Measurements from ENCODE around the gene ENG.

Gene ENG

DNA sequence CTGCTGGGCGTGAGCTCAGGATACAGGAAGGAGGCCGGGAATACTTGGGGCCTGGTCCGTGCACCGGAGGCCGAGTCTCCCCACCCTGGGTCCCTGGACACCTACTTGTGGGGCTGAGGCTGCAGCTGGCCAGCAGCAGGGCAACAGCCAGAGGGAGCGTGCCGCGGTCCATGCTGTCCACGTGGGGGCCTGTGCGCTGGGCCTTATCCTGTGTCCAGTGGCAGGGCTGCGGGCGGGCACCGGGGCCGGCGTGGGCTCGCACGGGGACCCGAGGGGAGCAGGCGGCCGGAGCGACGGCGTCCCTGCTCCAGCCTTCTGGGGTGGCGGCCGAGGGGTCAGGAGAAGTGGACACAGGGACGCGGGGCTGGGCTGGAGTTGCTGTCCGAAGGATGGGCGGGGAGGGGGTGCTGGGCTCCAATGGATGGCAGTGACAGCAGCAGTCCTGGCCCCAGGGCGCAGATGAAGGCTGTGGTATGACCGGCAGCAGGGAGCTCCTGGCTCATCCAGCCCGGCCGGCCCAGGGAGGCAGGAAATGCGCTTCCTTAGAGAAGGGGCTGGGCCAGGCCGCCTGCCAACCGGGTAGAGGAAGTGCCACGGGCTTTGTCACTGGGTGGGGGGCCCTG is at the start of gene ENG:
ENG (minus strand) TSS at position 475 of the 623 bp plus-strand sequence; CDS start at position 172, 303 bp downstream.
- DNase-seq (ENCODE audit: extremely low spot score), result no peak
- TF ChIP-seq, protein P1, sequence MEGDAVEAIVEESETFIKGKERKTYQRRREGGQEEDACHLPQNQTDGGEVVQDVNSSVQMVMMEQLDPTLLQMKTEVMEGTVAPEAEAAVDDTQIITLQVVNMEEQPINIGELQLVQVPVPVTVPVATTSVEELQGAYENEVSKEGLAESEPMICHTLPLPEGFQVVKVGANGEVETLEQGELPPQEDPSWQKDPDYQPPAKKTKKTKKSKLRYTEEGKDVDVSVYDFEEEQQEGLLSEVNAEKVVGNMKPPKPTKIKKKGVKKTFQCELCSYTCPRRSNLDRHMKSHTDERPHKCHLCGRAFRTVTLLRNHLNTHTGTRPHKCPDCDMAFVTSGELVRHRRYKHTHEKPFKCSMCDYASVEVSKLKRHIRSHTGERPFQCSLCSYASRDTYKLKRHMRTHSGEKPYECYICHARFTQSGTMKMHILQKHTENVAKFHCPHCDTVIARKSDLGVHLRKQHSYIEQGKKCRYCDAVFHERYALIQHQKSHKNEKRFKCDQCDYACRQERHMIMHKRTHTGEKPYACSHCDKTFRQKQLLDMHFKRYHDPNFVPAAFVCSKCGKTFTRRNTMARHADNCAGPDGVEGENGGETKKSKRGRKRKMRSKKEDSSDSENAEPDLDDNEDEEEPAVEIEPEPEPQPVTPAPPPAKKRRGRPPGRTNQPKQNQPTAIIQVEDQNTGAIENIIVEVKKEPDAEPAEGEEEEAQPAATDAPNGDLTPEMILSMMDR (IDR thresholded peaks at IDR 0.05; ENCODE audit: control extremely low read depth, extremely low read depth, low read depth, missing control alignments), result peak; percentile 11
- ChIA-PET POLR2A (interaction anchor here (1.2 kb wide), 1 partner anchor 51 kb away, joined by 3 read pairs; no protein-coding TSS in a partner anchor), CTCF (interaction anchor here (1.0 to 3.1 kb wide), 10 partner anchors 7 to 120 kb away, joined by 3 to 18 read pairs (median 4); partner anchors contain the start of genes ST6GALNAC4 and TOR2A)

DNA sequence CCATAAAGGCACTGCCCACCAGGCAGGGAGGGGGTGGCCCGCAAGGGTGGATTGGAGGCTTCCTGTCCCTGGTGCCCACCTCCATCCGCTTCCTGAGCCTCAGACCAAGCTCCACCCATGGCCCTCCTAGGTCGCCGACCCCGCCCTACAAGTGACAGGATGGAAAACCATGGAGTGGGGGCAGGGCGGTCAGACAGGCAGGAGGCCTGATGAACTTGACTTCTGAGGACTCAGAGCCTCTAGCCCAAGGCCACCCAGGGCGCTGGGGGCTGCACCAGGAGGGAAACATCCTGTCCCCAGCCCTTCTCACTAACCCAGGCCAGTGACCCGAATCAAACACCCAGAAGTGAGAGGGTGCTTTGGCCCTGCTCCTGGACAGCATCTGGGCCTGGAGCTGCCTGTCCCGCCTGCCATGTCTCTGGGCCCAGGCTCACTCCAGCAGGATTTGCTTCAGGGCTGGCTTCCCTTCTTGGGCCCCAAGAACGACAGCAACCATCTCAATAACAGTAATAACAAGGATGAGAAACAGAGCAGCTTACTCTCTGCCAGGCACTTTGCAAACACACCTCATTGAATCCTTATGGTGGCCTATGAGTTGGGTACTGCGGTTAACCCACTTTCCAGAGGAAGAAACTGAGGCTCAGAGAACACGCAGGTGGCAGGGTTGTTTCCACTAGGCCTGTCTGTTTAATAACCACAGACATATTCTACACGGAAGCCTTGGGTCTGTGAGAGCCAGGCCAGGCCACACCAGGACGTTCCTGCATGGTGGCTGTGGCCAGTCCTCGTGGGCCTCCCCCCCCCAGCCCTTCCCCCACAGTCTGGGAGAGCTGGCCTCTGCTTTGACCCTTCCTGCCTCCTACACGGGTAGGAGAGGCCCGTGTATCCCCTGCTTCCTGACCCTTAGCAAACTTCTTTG is 49.4 kb upstream of the ENG start:
- ChIA-PET CTCF (interaction anchor here (1.0 to 1.6 kb wide), 3 partner anchors 15 to 169 kb away, joined by 3 to 5 read pairs (median 3); partner anchors contain the start of genes CDK9 and TOR2A), POLR2A (interaction anchor here (0.6 to 0.7 kb wide), 3 partner anchors 12 to 101 kb away, joined by 3 to 5 read pairs (median 4); partner anchors contain the start of genes FPGS and ST6GALNAC4)
- DNase-seq (ENCODE audit: extremely low spot score), result peak; percentile 69
- TF ChIP-seq, protein P1 (IDR thresholded peaks at IDR 0.05; ENCODE audit: control extremely low read depth, extremely low read depth, low read depth, missing control alignments), result no peak

DNA sequence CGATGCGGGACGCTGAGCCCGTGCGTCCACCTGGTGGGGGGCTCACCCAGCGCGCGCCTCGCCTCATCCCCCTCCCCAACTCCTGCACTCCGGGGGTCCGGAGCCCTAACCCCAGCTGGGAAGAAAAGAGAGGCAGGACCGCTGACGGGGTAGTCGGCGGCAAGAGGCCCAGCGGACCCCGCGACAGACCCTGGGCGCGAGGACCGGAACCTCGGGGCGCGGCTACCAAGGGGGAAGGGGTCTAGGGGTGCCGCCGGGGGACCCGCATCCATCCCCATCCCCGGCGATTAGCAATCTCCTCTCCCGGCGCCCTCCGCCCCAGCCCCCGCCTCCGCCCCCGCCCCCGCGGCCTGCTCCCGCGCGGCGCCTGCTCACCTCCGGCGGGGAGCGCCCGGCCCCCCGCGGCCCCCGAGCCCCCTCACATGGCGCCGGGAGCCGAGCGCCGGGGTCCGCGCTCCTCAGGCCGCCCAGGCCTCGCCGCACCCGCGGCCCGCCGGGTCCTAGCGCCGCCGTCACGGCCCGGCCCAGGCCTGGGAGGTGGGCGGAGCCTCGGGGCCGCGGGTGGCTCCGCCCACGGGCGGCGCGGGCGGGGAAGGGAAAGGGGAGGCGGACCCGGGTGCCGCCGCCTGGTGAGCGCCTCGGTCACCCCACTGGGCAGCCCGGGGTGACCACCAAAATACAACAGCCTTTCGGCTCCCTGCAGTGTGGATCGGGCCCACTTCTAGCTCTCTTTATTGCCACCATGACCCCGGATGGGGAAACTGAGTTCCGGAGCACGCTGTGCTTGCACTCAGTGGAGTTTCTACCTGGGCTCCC is 44.9 kb upstream of the ENG start, which contains the start of gene ST6GALNAC6:
ST6GALNAC6 (minus strand) TSS at position 476 of the 816 bp plus-strand sequence. CDS start 1,622 bp downstream, outside the sequence.
- CTCF ChIA-PET, result interaction anchor here (0.6 to 2.6 kb wide), 6 partner anchors 10 to 165 kb away, joined by 3 to 14 read pairs (median 6); partner anchors contain the start of genes ST6GALNAC4 and TOR2A
- TF ChIP-seq, protein P1 (IDR thresholded peaks at IDR 0.05; ENCODE audit: control extremely low read depth, extremely low read depth, low read depth, missing control alignments), result no peak
- DNase-seq (ENCODE audit: extremely low spot score), result peak; percentile 93
- POLR2A ChIA-PET, result interaction anchor here (0.5 kb wide), 1 partner anchor 739 kb away, joined by 3 read pairs; no protein-coding TSS in a partner anchor

DNA sequence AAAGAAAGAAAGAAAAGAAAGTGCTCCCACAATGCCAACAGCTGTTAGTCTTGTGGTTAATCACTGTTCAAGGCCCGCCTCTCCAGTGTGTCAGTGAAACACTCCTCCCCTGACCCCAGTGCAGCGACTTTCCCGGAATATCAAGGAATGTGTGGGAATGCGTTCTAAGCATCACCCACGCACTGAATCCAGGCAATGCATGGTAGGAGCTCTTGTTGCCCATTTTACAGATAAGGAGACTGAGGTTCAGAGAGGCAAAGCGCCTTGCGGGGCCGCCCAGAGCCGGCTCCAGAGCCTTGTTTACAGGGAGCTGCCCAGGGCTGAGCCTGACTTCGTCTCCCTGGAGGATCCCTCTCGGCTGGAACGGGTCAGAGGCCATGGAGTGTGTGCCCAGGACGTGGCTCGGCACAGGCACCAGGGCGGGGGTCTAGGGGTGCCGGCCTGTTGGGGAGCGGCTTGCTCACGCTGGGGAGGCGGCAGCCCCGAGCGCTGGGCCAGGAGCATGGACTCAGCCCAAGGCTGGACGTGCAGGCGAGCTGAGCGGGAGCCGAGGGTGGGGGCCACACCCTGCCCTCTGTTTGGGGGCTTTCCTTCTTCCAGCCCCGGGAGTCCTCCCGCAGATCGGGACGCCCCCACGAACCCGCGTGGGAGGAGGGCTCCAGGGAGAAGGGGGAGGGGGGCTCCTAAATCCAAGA is 44.1 kb upstream of the ENG start:
- ChIA-PET CTCF (interaction anchor here (1.3 to 2.6 kb wide), 4 partner anchors 9 to 164 kb away, joined by 3 to 14 read pairs (median 6); partner anchors contain the start of gene TOR2A), POLR2A (interaction anchor here (0.5 kb wide), 1 partner anchor 740 kb away, joined by 3 read pairs; no protein-coding TSS in a partner anchor)
- DNase-seq (ENCODE audit: extremely low spot score), result peak; percentile 50
- TF ChIP-seq, protein P1 (IDR thresholded peaks at IDR 0.05; ENCODE audit: control extremely low read depth, extremely low read depth, low read depth, missing control alignments), result no peak

DNA sequence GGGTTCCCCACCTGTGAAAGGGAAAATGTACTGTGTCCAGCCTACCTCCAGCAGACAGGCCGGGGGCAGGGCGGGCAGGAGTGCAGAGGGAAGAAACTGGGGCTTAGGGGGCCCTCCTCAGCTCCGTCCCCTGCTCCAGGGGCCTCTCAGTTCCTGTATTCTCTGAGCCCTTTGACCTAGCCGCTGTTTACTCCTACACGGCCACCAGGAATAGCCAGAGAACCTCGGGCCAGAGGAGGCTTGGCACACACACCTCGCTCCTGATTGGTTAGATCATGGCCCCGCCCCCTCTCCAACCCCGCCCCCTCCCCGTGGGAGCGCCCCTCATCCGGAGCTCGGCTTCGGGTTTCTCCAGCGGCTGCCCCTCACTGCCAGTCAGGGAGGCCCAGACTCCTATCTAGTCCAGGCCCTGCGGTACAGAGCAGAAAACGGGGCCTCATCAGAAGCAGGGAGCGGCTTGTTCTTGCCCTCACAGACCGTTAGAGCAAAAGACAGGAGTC is 42.8 kb upstream of the ENG start:
- CTCF ChIA-PET, result interaction anchor here (0.7 to 1.2 kb wide), 3 partner anchors 12 to 162 kb away, joined by 3 to 4 read pairs (median 3); partner anchors contain the start of gene TOR2A
- TF ChIP-seq, protein P1 (IDR thresholded peaks at IDR 0.05; ENCODE audit: control extremely low read depth, extremely low read depth, low read depth, missing control alignments), result no peak
- DNase-seq (ENCODE audit: extremely low spot score), result peak; percentile 78
- POLR2A ChIA-PET, result no interaction called here
